ENCODE data around the gene SLC44A4. TPM values are rescaled to one million over a fixed set of nuclear protein-coding genes. Genes with fewer than 3 reads are reported as not detected.

SLC44A4 gene
- total and polyA plus RNA-seq, 3 donors from 2014 or later: 0.87 to 6.3 (median 1.2) TPM

DNA sequence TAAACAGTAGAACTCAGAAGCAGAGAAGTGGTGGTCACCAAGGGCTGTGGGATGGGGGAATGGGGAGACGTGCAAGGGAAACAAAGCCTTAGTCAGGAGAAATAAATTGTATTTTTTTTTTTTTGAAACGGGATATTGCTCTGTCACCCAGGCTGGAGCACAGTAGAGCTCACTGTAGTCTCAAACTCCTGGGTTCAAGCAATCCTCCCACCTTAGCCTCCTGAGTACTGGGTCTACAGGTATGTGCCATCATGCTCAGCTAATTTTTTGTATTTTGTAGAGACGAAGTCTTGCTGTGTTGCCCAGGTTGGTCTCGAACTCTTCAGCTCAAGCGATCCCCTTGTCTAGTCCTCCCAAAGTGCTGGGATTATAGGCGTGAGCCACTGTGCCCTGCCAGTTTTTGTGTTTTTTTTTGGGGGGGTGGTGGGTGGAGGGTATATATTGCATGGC, 47.9 kb downstream of the SLC44A4 start:
- intact Hi-C loops (cut with DNase I; ENCODE audit: low total_unique reads): loop anchor here (5.0 kb wide), 1 partner anchor 149 kb away; the partner anchor contains the start of gene LY6G5C
- WGBS, 2 donors: 52 to 54% methylated on average over 6 of the region's 6 CpGs
- no peaks in the 10 kb centered on the region for H3K36me3 ChIP-seq (ENCODE audit: low read depth, missing control alignments)
- H3K27me3 ChIP-seq: no peaks in the 10 kb centered on the region
- H3K27ac ChIP-seq: peak overlapping the region; percentile 88 to 90
- no peak for DNase-seq
- H3K4me1 ChIP-seq: peaks cover 17% of the 10 kb centered on the region
- peak overlapping the region; percentile 42 to 63 for H3K4me3 ChIP-seq
- no peak for TF ChIP-seq POLR2A (IDR thresholded peaks at IDR 0.05)
- no peak for TF ChIP-seq CTCF (IDR thresholded peaks at IDR 0.05)
- no peaks in the 10 kb centered on the region for H3K9me3 ChIP-seq

DNA sequence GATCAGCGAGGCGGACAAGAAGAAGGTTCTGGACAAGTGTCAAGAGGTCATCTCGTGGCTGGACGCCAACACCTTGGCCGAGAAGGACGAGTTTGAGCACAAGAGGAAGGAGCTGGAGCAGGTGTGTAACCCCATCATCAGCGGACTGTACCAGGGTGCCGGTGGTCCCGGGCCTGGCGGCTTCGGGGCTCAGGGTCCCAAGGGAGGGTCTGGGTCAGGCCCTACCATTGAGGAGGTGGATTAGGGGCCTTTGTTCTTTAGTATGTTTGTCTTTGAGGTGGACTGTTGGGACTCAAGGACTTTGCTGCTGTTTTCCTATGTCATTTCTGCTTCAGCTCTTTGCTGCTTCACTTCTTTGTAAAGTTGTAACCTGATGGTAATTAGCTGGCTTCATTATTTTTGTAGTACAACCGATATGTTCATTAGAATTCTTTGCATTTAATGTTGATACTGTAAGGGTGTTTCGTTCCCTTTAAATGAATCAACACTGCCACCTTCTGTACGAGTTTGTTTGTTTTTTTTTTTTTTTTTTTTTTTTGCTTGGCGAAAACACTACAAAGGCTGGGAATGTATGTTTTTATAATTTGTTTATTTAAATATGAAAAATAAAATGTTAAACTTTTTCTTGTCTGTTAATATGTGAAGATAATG, 49.0 kb downstream of the SLC44A4 start:
- Histone ChIP-seq H3K27ac (peak overlapping the region; percentile 88 to 90), H3K27me3 (no peaks in the 10 kb centered on the region), H3K36me3 (ENCODE audit: low read depth, missing control alignments) (no peaks in the 10 kb centered on the region), H3K4me1 (peaks cover 16% of the 10 kb centered on the region), H3K9me3 (no peaks in the 10 kb centered on the region), H3K4me3 (peak overlapping the region; percentile 42 to 63)
- peak; percentile 57 for DNase-seq
- 0% methylated on average over 15 of the region's 15 CpGs for WGBS, 2 donors
- intact Hi-C loops (cut with DNase I; ENCODE audit: low total_unique reads): loop anchor here (5.0 kb wide), 1 partner anchor 147 kb away; the partner anchor contains the start of gene LY6G5C
- TF ChIP-seq POLR2A (IDR thresholded peaks at IDR 0.05) (no peak), CTCF (IDR thresholded peaks at IDR 0.05) (peak; percentile 2 to 35 (median 13))

DNA sequence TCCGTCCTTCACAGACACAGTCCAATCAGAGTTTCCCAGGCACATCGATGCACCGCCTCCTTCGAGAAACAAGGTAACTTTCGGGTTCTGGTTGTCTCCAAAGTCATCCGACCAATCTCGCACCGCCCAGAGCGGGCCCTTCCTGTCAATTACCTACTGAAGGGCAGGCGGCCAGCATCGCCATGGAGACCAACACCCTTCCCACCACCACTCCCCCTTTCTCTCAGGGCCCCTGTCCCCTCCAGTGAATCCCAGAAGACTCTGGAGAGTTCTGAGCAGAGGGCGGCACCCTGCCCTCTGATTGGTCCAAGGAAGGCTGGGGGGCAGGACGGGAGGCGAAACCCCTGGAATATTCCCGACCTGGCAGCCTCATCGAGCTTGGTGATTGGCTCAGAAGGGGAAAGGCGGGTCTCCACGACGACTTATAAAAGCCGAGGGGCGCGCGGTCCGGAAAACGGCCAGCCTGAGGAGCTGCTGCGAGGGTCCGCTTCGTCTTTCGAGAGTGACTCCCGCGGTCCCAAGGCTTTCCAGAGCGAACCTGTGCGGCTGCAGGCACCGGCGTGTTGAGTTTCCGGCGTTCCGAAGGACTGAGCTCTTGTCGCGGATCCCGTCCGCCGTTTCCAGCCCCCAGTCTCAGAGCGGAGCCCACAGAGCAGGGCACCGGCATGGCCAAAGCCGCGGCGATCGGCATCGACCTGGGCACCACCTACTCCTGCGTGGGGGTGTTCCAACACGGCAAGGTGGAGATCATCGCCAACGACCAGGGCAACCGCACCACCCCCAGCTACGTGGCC, 51.3 kb downstream of the SLC44A4 start, which contains the start of gene HSPA1B:
Gene HSPA1B, plus strand, starts transcription at position 453 of the 794 bp plus-strand sequence. Its CDS starts 213 bp downstream, at position 666.
- peaks cover 24% of the 10 kb centered on the region for H3K4me1 ChIP-seq
- no peaks in the 10 kb centered on the region for H3K9me3 ChIP-seq
- intact Hi-C loops (cut with DNase I; ENCODE audit: low total_unique reads): no loop called here
- WGBS, 2 donors: 0 to 1% methylated on average over 28 to 50 of the region's 56 CpGs
- H3K27me3 ChIP-seq: no peaks in the 10 kb centered on the region
- peak within 1 kb of the TSS; percentile 55 to 69 for H3K4me3 ChIP-seq
- peak within 1 kb of the TSS; percentile 96 to 99 for H3K27ac ChIP-seq
- no peaks in the 10 kb centered on the region for H3K36me3 ChIP-seq (ENCODE audit: low read depth, missing control alignments)
- TF ChIP-seq POLR2A (IDR thresholded peaks at IDR 0.05) (peak; percentile 100), CTCF (IDR thresholded peaks at IDR 0.05) (peak in 1 of 3 experiments; percentile 20)
- DNase-seq: peak; percentile 100

GRCh38 chr6:31826793-31827285, 52.0 kb downstream of the SLC44A4 start:
- Histone ChIP-seq H3K4me3 (peak overlapping the region; percentile 55 to 69), H3K4me1 (peaks cover 25% of the 10 kb centered on the region), H3K9me3 (no peaks in the 10 kb centered on the region), H3K27me3 (no peaks in the 10 kb centered on the region), H3K36me3 (ENCODE audit: low read depth, missing control alignments) (no peaks in the 10 kb centered on the region), H3K27ac (peak overlapping the region; percentile 96 to 99)
- peak; percentile 91 for DNase-seq
- peak; percentile 81 for TF ChIP-seq POLR2A (IDR thresholded peaks at IDR 0.05)
- peak in 1 of 3 experiments; percentile 7 for TF ChIP-seq CTCF (IDR thresholded peaks at IDR 0.05)
- 1% methylated on average over 13 of the region's 13 CpGs for WGBS, 2 donors
- intact Hi-C loops (cut with DNase I; ENCODE audit: low total_unique reads): no loop called here
